Endothelial cell of umbilical vein (primary cell): ENCODE measurements around the gene RCAN1. TPM values are rescaled to one million over a fixed set of nuclear protein-coding genes. Genes with fewer than 3 reads are reported as not detected.

Experiments
- BruUV-seq: library from RNA; stranded (reverse); fragments of 400-500 nt; replicated peaks from 2 replicates; lab custom pipeline; 2021; lab: Mats Ljungman, UMichigan
- CTCF ChIA-PET: fragments of 300-600, 350-600 bp; sonication (Branson Sonifier 250); formaldehyde crosslinking; loops from one replicate; lab custom pipeline; 2021; ENCODE audit warnings: antibody characterized with exemption, inconsistent platforms; lab: Charles Lee
- POLR2A ChIA-PET: fragments of 300-600, 350-600 bp; sonication (Branson Sonifier 250); formaldehyde crosslinking; loops from one replicate; lab custom pipeline; 2021; ENCODE audit warnings: antibody characterized with exemption, inconsistent platforms; lab: Charles Lee
- DNase-seq: peaks from one replicate; pipeline ENCODE4 v3.0.0-alpha.2; 2011; ENCODE audit warnings: low read depth, low spot score
- FAIRE-seq: peaks from 2 replicates; lab custom pipeline; 2011; peaks lifted over from hg19 to GRCh38; lab: Jason Lieb, UNC
- H2AFZ ChIP-seq: 2 replicates; pipeline ENCODE4 v1.6.0; 2012; ENCODE audit warnings: low read depth, low read length, control low read depth, inconsistent platforms
- H3K27ac ChIP-seq: 2 replicates; pipeline ENCODE4 v1.5.1; 2011; ENCODE audit warnings: low read depth, mild to moderate bottlenecking, control low read depth, low read length, moderate library complexity; ENCODE audit not compliant: insufficient read depth
- H3K27me3 ChIP-seq, 2 experiments: 2 replicates each; pipeline versions ENCODE4 v1.6.0 to v1.6.1; 2011; ENCODE audit warnings: low read length in 2 of 2, mixed read lengths in 1 of 2; ENCODE audit not compliant: control insufficient read depth in 2 of 2, insufficient read depth in 2 of 2
- H3K36me3 ChIP-seq, 2 experiments: 2 replicates in 1 of 2; 3 replicates in 1 of 2; pipeline ENCODE4 v1.5.1; 2011; ENCODE audit warnings: low read length in 2 of 2, mild to moderate bottlenecking in 1 of 2, moderate library complexity in 1 of 2; ENCODE audit not compliant: control insufficient read depth in 2 of 2, insufficient read depth in 2 of 2; ENCODE audit errors: extremely low read depth in 1 of 2
- H3K4me1 ChIP-seq: 3 replicates; pipeline ENCODE4 v1.5.1; 2011; ENCODE audit warnings: mild to moderate bottlenecking, low read length; ENCODE audit not compliant: control insufficient read depth, insufficient read depth; ENCODE audit errors: extremely low read depth
- H3K4me2 ChIP-seq: 2 replicates; pipeline ENCODE4 v1.6.1; 2011; ENCODE audit warnings: low read length, control low read depth, mixed read lengths; ENCODE audit not compliant: insufficient read depth
- H3K4me3 ChIP-seq, 3 experiments: fragments of 200-600 bp in 1 of 3; sonication (generic), shearing (Covaris generic) in 1 of 3; replicated peaks in 1 of 3; 2 replicates each; pipeline ENCODE4 v1.5.1; 2011 to 2016; ENCODE audit warnings: control low read depth in 3 of 3, low read length in 3 of 3, mild to moderate bottlenecking in 2 of 3, inconsistent platforms in 1 of 3, low read depth in 1 of 3, moderate library complexity in 1 of 3; ENCODE audit not compliant: insufficient read depth in 1 of 3
- H3K79me2 ChIP-seq: 2 replicates; pipeline ENCODE4 v1.6.0; 2012; ENCODE audit warnings: low read length, inconsistent platforms; ENCODE audit not compliant: control insufficient read depth, insufficient read depth
- H3K9ac ChIP-seq: replicated peaks from 2 replicates; pipeline ENCODE3; 2011; ENCODE audit warnings: low read length, control low read depth; ENCODE audit not compliant: insufficient read depth; ENCODE audit errors: extremely low read depth
- H3K9me1 ChIP-seq: replicated peaks from 3 replicates; pipeline ENCODE4 v1.6.0; 2011; ENCODE audit warnings: mild to moderate bottlenecking, low read length; ENCODE audit not compliant: control insufficient read depth, insufficient read depth; ENCODE audit errors: extremely low read depth
- H3K9me3 ChIP-seq: replicated peaks from 2 replicates; pipeline ENCODE4 v1.5.1; 2012; ENCODE audit warnings: low read length, inconsistent platforms; ENCODE audit not compliant: control insufficient read depth, insufficient read depth
- H4K20me1 ChIP-seq: replicated peaks from 2 replicates; pipeline ENCODE3; 2011; ENCODE audit warnings: mild to moderate bottlenecking, low read length; ENCODE audit not compliant: control insufficient read depth, insufficient read depth; ENCODE audit errors: extremely low read depth
- EZH2 ChIP-seq: IDR thresholded peaks from 2 replicates; pipeline ENCODE4 v1.6.1; 2012; ENCODE audit warnings: borderline replicate concordance, low read depth, mild to moderate bottlenecking, moderate library complexity, low read length, inconsistent platforms; ENCODE audit not compliant: severe bottlenecking
- FOS ChIP-seq: IDR thresholded peaks from 2 replicates; pipeline ENCODE4 v1.6.1; 2011; ENCODE audit warnings: mild to moderate bottlenecking, low read length, moderate library complexity, borderline replicate concordance; ENCODE audit not compliant: insufficient read depth
- GATA2 ChIP-seq: IDR thresholded peaks from 2 replicates; pipeline ENCODE4 v1.7.0; 2011; ENCODE audit warnings: low read depth, mild to moderate bottlenecking, moderate library complexity, mixed read lengths, low read length; ENCODE audit not compliant: insufficient read length, insufficient read depth
- JUN ChIP-seq: IDR thresholded peaks from 2 replicates; pipeline ENCODE4 v1.6.1; 2011; ENCODE audit warnings: borderline replicate concordance, low read depth; ENCODE audit not compliant: insufficient read length, insufficient read depth
- MYC ChIP-seq: IDR thresholded peaks from one replicate; pipeline ENCODE4 v1.6.1; 2011; ENCODE audit warnings: mild to moderate bottlenecking, low read depth, low read length
- POLR2A ChIP-seq: IDR thresholded peaks from 2 replicates; pipeline ENCODE4 v1.6.1; 2012; ENCODE audit warnings: low read depth, mild to moderate bottlenecking, control low read depth, low read length
- POLR2AphosphoS5 ChIP-seq: IDR thresholded peaks from 2 replicates; pipeline ENCODE4 v1.6.1; 2012; ENCODE audit warnings: low read depth, mild to moderate bottlenecking, control low read depth, low read length, moderate library complexity; ENCODE audit not compliant: insufficient read depth
- dilution Hi-C: fragments of 300-500 bp; cut with MboI; formaldehyde crosslinking; loops from one replicate; pipeline ENCODE4 v1.15.0; 2019; ENCODE audit warnings: low sequenced_read_pairs; ENCODE audit not compliant: extremely low pct_ligation_motif_present
- intact Hi-C: fragments of 100-400 bp; cut with micrococcal nuclease; formaldehyde crosslinking; loops from one replicate; pipeline ENCODE4 v1.10.0; 2022
- polyA plus RNA-seq, 4 experiments: library from polyadenylated mRNA; depleted of rRNA in 3 of 4; stranded (reverse) in 3 of 4; unstranded in 1 of 4; fragments of >200 nt; gene quantifications; 2 replicates each; pipeline versions ENCODE4 v1.2.1 to v1.2.3, GENCODE V29; 2011 to 2012; ENCODE audit warnings: missing spikeins in 1 of 4
- total RNA-seq: library from RNA; stranded (reverse); gene quantifications from 2 replicates; pipeline ENCODE4 v1.2.3, GENCODE V29; 2021
- TF ChIP-seq, protein P1 (sequence below), 2 donors: IDR thresholded peaks; 1 replicate in 1 of 2; 2 replicates in 1 of 2; pipeline ENCODE4 v1.5.1; 2011; ENCODE audit warnings: low read length in 2 of 2, mild to moderate bottlenecking in 2 of 2, moderate library complexity in 2 of 2, control low read depth in 1 of 2, inconsistent platforms in 1 of 2, low read depth in 1 of 2; ENCODE audit not compliant: insufficient read depth in 1 of 2; ENCODE audit errors: extremely low read depth in 1 of 2
- TF ChIP-seq, protein P2 (sequence below): IDR thresholded peaks from 2 replicates; pipeline ENCODE4 v1.6.1; 2011; ENCODE audit not compliant: insufficient read depth, insufficient read length

Gene RCAN1
- total and polyA plus RNA-seq, 2 donors (not counting 3 experiments of a cell fraction or from before 2014, with no cell fraction given): 9.7 to 16.5 TPM

- Histone ChIP-seq H3K79me2 (no peaks in the 10 kb centered on the region), H3K27me3 (no peaks in the 10 kb centered on the region), H3K9me3 (no peaks in the 10 kb centered on the region), H4K20me1 (no peaks in the 10 kb centered on the region), H3K27ac (no peak overlapping the region), H3K9me1 (no peaks in the 10 kb centered on the region), H3K4me2 (no peak overlapping the region), H2AFZ (no peak overlapping the region), H3K4me1 (no peaks in the 10 kb centered on the region), H3K9ac (no peak overlapping the region), H3K36me3 (no peaks in the 10 kb centered on the region), H3K4me3 (no peak overlapping the region)
- CTCF ChIA-PET: interaction anchor here (1.6 kb wide), 1 partner anchor 11 kb away, joined by 7 read pairs; no protein-coding TSS in a partner anchor
- BruUV-seq: no TSS peak
- TF ChIP-seq, protein P1, sequence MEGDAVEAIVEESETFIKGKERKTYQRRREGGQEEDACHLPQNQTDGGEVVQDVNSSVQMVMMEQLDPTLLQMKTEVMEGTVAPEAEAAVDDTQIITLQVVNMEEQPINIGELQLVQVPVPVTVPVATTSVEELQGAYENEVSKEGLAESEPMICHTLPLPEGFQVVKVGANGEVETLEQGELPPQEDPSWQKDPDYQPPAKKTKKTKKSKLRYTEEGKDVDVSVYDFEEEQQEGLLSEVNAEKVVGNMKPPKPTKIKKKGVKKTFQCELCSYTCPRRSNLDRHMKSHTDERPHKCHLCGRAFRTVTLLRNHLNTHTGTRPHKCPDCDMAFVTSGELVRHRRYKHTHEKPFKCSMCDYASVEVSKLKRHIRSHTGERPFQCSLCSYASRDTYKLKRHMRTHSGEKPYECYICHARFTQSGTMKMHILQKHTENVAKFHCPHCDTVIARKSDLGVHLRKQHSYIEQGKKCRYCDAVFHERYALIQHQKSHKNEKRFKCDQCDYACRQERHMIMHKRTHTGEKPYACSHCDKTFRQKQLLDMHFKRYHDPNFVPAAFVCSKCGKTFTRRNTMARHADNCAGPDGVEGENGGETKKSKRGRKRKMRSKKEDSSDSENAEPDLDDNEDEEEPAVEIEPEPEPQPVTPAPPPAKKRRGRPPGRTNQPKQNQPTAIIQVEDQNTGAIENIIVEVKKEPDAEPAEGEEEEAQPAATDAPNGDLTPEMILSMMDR (IDR thresholded peaks at IDR 0.05; ENCODE audit: extremely low read depth in 1 of 2, insufficient read depth in 1 of 2, low read depth in 1 of 2, low read length in 2 of 2): no peak
- FAIRE-seq (no peak), DNase-seq (no peak)
- intact Hi-C loops (no loop called here), dilution Hi-C loops (no loop called here)
- POLR2A ChIA-PET: no interaction called here
Measured at GRCh38 chr21:34537838-34538237, 77.1 kb downstream of the RCAN1 start.

DNA sequence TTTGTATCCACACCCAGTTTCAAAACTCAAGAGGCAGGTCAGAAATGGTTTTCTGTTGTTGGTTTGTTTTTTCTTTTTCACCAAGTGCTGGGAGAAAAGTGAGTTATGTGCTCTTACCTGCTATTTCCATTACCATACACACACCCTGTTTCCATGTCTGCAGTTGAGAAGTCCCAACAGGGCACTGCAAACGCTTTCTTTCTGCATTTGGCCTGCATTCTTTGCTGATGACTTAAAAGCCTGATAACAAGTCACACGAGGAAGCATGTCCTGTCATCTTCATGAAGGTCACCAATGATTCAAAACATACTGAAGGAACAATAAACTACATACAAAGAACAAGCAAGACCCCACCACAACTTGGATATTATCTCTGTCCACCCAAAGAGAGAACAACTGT is 78.1 kb downstream of the RCAN1 start:
- BruUV-seq: no TSS peak
- no peaks in the 10 kb centered on the region for H4K20me1 ChIP-seq
- H3K27me3 ChIP-seq: no peaks in the 10 kb centered on the region
- ChIA-PET CTCF (no interaction called here), POLR2A (no interaction called here)
- H3K27ac ChIP-seq: no peak overlapping the region
- no peaks in the 10 kb centered on the region for H3K9me3 ChIP-seq
- no peak overlapping the region for H3K4me2 ChIP-seq
- no peak overlapping the region for H3K9ac ChIP-seq
- dilution Hi-C loops (no loop called here), intact Hi-C loops (no loop called here)
- TF ChIP-seq, protein P1 (IDR thresholded peaks at IDR 0.05; ENCODE audit: extremely low read depth in 1 of 2, insufficient read depth in 1 of 2, low read depth in 1 of 2, low read length in 2 of 2): no peak
- TF ChIP-seq MYC (no peak), POLR2AphosphoS5 (no peak), GATA2 (no peak), POLR2A (no peak), EZH2 (no peak), FOS (no peak), JUN (no peak)
- TF ChIP-seq, protein P2, sequence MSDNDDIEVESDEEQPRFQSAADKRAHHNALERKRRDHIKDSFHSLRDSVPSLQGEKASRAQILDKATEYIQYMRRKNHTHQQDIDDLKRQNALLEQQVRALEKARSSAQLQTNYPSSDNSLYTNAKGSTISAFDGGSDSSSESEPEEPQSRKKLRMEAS: no peak
- no peak overlapping the region for H3K4me3 ChIP-seq
- no peaks in the 10 kb centered on the region for H3K79me2 ChIP-seq
- H3K4me1 ChIP-seq: no peaks in the 10 kb centered on the region
- no peaks in the 10 kb centered on the region for H3K9me1 ChIP-seq
- DNase-seq (no peak), FAIRE-seq (no peak)
- H2AFZ ChIP-seq: no peak overlapping the region
- no peaks in the 10 kb centered on the region for H3K36me3 ChIP-seq
